ENCODE results near the gene GPC4.

DNA sequence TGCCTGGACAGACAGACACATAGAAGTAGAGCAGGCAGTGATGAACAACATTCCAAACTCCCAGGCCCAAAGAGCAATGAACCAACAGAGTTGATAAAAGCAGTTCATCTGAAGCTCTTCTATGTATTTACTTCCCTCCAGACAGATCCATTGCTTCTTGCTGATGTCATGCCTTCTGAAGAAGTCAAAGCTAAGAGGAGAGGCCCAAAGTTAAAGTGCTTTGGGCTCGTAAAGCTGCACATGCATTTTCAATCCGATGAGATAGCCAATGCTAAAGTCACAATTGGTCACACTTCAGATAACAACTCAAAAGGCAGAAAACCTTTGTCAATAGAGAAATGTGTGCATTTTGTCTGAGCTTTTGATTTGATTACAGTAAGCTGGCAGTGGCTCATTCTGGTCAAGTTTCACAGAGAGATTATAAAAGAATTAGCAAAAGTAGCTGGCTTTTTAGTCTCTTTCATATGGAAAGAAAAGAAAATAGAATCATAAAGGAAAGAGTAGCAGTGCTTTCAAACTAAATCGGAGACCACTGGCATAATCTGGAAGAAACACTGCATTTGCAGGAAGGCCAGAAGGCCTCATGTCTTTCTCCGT, 82.0 kb downstream of the GPC4 start:
- no peak for TF ChIP-seq CTCF (IDR thresholded peaks at IDR 0.05)
- TF ChIP-seq POLR2A (IDR thresholded peaks at IDR 0.05), result no peak
